DND-41 (cell line): ENCODE data around the gene TMEM86A.

Experiments
- EZH2 ChIP-seq: IDR thresholded peaks from 3 replicates; pipeline ENCODE4 v1.6.1; 2012; ENCODE audit warnings: borderline replicate concordance, low read depth, mild to moderate bottlenecking, moderate library complexity, low read length, inconsistent platforms; ENCODE audit not compliant: severe bottlenecking
- TF ChIP-seq, protein P1 (sequence below): IDR thresholded peaks from 2 replicates; pipeline ENCODE4 v1.5.1; 2012; ENCODE audit warnings: borderline replicate concordance, low read length, moderate library complexity, mild to moderate bottlenecking; ENCODE audit not compliant: poor library complexity, severe bottlenecking; ENCODE audit errors: extremely low read depth

DNA sequence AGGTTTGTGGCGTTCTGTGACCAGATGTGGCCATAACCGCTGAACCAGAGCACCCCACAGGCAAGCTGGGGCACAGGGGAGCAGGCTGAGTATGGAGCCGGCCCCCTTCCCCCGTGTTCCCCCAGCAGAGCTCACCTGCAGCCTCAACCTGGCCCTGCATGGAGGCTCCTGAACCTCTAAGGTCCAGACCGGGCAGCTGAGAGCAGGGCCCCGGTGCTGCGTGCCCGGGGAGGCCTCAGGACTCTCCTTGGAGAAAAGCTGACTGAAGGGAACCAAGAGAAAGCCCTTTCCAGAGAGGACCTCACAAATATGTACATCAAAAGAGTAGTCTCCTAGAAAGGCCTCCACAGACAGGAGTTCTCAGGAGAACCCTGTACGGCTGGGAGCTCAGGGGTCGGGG lies 44.8 kb downstream of the TMEM86A start:
- TF ChIP-seq, protein P1, sequence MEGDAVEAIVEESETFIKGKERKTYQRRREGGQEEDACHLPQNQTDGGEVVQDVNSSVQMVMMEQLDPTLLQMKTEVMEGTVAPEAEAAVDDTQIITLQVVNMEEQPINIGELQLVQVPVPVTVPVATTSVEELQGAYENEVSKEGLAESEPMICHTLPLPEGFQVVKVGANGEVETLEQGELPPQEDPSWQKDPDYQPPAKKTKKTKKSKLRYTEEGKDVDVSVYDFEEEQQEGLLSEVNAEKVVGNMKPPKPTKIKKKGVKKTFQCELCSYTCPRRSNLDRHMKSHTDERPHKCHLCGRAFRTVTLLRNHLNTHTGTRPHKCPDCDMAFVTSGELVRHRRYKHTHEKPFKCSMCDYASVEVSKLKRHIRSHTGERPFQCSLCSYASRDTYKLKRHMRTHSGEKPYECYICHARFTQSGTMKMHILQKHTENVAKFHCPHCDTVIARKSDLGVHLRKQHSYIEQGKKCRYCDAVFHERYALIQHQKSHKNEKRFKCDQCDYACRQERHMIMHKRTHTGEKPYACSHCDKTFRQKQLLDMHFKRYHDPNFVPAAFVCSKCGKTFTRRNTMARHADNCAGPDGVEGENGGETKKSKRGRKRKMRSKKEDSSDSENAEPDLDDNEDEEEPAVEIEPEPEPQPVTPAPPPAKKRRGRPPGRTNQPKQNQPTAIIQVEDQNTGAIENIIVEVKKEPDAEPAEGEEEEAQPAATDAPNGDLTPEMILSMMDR = no peak
- TF ChIP-seq EZH2 = no peak
